Gastrocnemius medialis (tissue), 4 donors: ENCODE results near the gene RPS15. TPM values are rescaled to one million over a fixed set of nuclear protein-coding genes. Genes with fewer than 3 reads are reported as not detected.
A peak's percentile ranks its signal among the peaks of the same experiment; 100 is the strongest.

Experiments
- ATAC-seq, 2 donors: fragments of 150-250 bp; one replicate each; pipeline ENCODE4 v1.9.1; 2016
- DNase-seq, 2 donors: peaks; one replicate each; pipeline ENCODE4 v3.0.0-alpha.2; 2019
- H3K27ac ChIP-seq, 4 donors: fragments of 200-600 bp; sonication (generic); 1 replicate in 1 of 4; 2 replicates in 3 of 4; pipeline ENCODE4 v1.5.1; 2016 to 2018; ENCODE audit warnings: mild to moderate bottlenecking in 2 of 4, moderate library complexity in 1 of 4
- H3K27me3 ChIP-seq, 3 donors: fragments of 200-600 bp; sonication (generic) in 2 of 3; 1 replicate in 1 of 3; 2 replicates in 2 of 3; pipeline versions ENCODE4 v1.5.1 to v1.6.0; 2016 to 2019; ENCODE audit warnings: mild to moderate bottlenecking in 1 of 3, moderate library complexity in 1 of 3
- H3K36me3 ChIP-seq, 2 donors: fragments of 200-600 bp; sonication (generic) in 1 of 2; one replicate each; pipeline ENCODE4 v1.5.1; 2017 to 2018
- H3K4me1 ChIP-seq, 2 donors: fragments of 200-600 bp; sonication (generic) in 1 of 2; one replicate each; pipeline ENCODE4 v1.5.1; 2016 to 2017; ENCODE audit warnings: mild to moderate bottlenecking in 2 of 2
- H3K4me3 ChIP-seq, 4 donors: fragments of 200-600 bp; sonication (generic) in 3 of 4; 1 replicate in 1 of 4; 2 replicates in 3 of 4; pipeline ENCODE4 v1.5.1; 2016 to 2019; ENCODE audit warnings: mild to moderate bottlenecking in 2 of 4
- H3K9me3 ChIP-seq, 3 donors: fragments of 200-600 bp; sonication (generic) in 2 of 3; 1 replicate in 1 of 3; 2 replicates in 2 of 3; pipeline ENCODE4 v1.5.1; 2016 to 2019
- CTCF ChIP-seq, 5 experiments: fragments of 450-650 bp in 3 of 5; fragments of 200-600 bp in 2 of 5; sonication (generic) in 2 of 5; IDR thresholded peaks in 4 of 5; conservative IDR thresholded peaks in 1 of 5; 1 replicate in 4 of 5; 2 replicates in 1 of 5; pipeline ENCODE4 v1.5.1; 2016 to 2019; ENCODE audit warnings: antibody characterized with exemption in 5 of 5, mild to moderate bottlenecking in 3 of 5, moderate library complexity in 3 of 5
- POLR2A ChIP-seq, 2 donors: fragments of 450-650 bp; IDR thresholded peaks; one replicate each; pipeline ENCODE4 v1.6.1; 2017; ENCODE audit warnings: antibody characterized with exemption in 2 of 2, mild to moderate bottlenecking in 2 of 2, moderate library complexity in 2 of 2
- in situ Hi-C, 4 donors: fragments of 200-750 bp; cut with MboI; loops; one replicate each; pipeline versions ENCODE4 v1.15.0 to v1.8.0; 2017; ENCODE audit warnings: low sequenced_read_pairs in 4 of 4
- intact Hi-C: fragments of 100-400 bp; cut with DNase I; formaldehyde crosslinking; loops from one replicate; pipeline ENCODE4 v1.15.1; 2023; ENCODE audit warnings: low total_unique reads
- total RNA-seq, 4 donors: library from RNA; depleted of rRNA; stranded (reverse); fragments of >200 nt; gene quantifications; one replicate each; pipeline versions ENCODE4 v1.1.0 to v1.2.3, GENCODE V29; 2016

The RPS15 gene
- total RNA-seq, 4 donors from 2014 or later: 2,323 to 3,835 (median 2,607) TPM

GRCh38 chr19:1408300-1409203 is 29.6 kb upstream of the RPS15 start:
- peak in 1 of 2 donors; percentile 38 for DNase-seq
- no peak for TF ChIP-seq CTCF (IDR thresholded peaks at IDR 0.05 in 4 of 5, conservative IDR thresholded peaks at IDR 0.05 in 1 of 5)
- no peak for TF ChIP-seq POLR2A (IDR thresholded peaks at IDR 0.05)
- Histone ChIP-seq H3K4me1 (peaks cover 47 to 49% of the 10 kb centered on the region in 2 donors), H3K36me3 (no peaks in the 10 kb centered on the region), H3K4me3 (peak overlapping the region; percentile 75 to 95 (median 85)), H3K27ac (peak overlapping the region; percentile 89 to 98 (median 94)), H3K27me3 (no peaks in the 10 kb centered on the region), H3K9me3 (no peaks in the 10 kb centered on the region)
- in situ Hi-C loops (no loop called here), intact Hi-C loops (no loop called here)
- ATAC-seq: peak in 1 of 2 donors; percentile 10

- peak overlapping the region; percentile 75 to 95 (median 85) for H3K4me3 ChIP-seq
- peak overlapping the region; percentile 89 to 98 (median 94) for H3K27ac ChIP-seq
- in situ Hi-C loops: no loop called here
- ATAC-seq (no peak), DNase-seq (peak in 1 of 2 donors; percentile 44)
- TF ChIP-seq CTCF (IDR thresholded peaks at IDR 0.05 in 4 of 5, conservative IDR thresholded peaks at IDR 0.05 in 1 of 5) (no peak), POLR2A (IDR thresholded peaks at IDR 0.05) (no peak)
- no peaks in the 10 kb centered on the region for H3K36me3 ChIP-seq
- no peaks in the 10 kb centered on the region for H3K9me3 ChIP-seq
- no peaks in the 10 kb centered on the region for H3K27me3 ChIP-seq
- H3K4me1 ChIP-seq: peaks cover 54 to 55% of the 10 kb centered on the region in 2 donors
- intact Hi-C loops: loop anchor here (10.0 kb wide), 1 partner anchor 655 kb away; no protein-coding TSS in a partner anchor
These were observed 28.8 kb upstream of the RPS15 start for GRCh38 chr19:1409204-1410005.

GRCh38 chr19:1410136-1410786 is 27.9 kb upstream of the RPS15 start:
- H3K36me3 ChIP-seq: no peaks in the 10 kb centered on the region
- TF ChIP-seq POLR2A (IDR thresholded peaks at IDR 0.05) (peak in 1 of 2 donors; percentile 11), CTCF (IDR thresholded peaks at IDR 0.05 in 4 of 5, conservative IDR thresholded peaks at IDR 0.05 in 1 of 5) (no peak)
- peaks cover 61 to 64% of the 10 kb centered on the region in 2 donors for H3K4me1 ChIP-seq
- peak overlapping the region; percentile 89 to 98 (median 94) for H3K27ac ChIP-seq
- H3K27me3 ChIP-seq: no peaks in the 10 kb centered on the region
- DNase-seq (peak in 1 of 2 donors; percentile 53), ATAC-seq (no peak)
- intact Hi-C loops (loop anchor here (10.0 kb wide), 1 partner anchor 655 kb away; no protein-coding TSS in a partner anchor), in situ Hi-C loops (no loop called here)
- peak overlapping the region; percentile 7 to 95 (median 76) for H3K4me3 ChIP-seq
- no peaks in the 10 kb centered on the region for H3K9me3 ChIP-seq

- TF ChIP-seq POLR2A (IDR thresholded peaks at IDR 0.05): no peak
- TF ChIP-seq CTCF (IDR thresholded peaks at IDR 0.05 in 4 of 5, conservative IDR thresholded peaks at IDR 0.05 in 1 of 5): no peak
- no peaks in the 10 kb centered on the region for H3K9me3 ChIP-seq
- H3K4me3 ChIP-seq: peak overlapping the region in 2 of 4 donors; percentile 5 to 7
- in situ Hi-C loops (no loop called here), intact Hi-C loops (loop anchor here (10.0 kb wide), 1 partner anchor 654 kb away; no protein-coding TSS in a partner anchor)
- no peak for ATAC-seq
- H3K36me3 ChIP-seq: no peaks in the 10 kb centered on the region
- no peaks in the 10 kb centered on the region for H3K27me3 ChIP-seq
- peaks cover 66 to 69% of the 10 kb centered on the region in 2 donors for H3K4me1 ChIP-seq
- no peak for DNase-seq
- peak overlapping the region; percentile 89 to 98 (median 94) for H3K27ac ChIP-seq
These were observed 27.4 kb upstream of the RPS15 start for GRCh38 chr19:1410789-1411188.
